Neural progenitor cell (in vitro differentiated cells): ENCODE data around the gene SPATA9. TPM values are rescaled to one million over a fixed set of nuclear protein-coding genes. Genes with fewer than 3 reads are reported as not detected.

Source experiments
- DNase-seq: peaks from one replicate; pipeline ENCODE4 v3.0.0-alpha.2; 2016; ENCODE audit warnings: low spot score
- H2AFZ ChIP-seq: fragments of 200-600 bp; sonication (generic); replicated peaks from 2 replicates; pipeline ENCODE4 v1.6.1; 2016; ENCODE audit warnings: antibody characterized with exemption
- H3F3A ChIP-seq: fragments of 200-600 bp; sonication (generic); 2 replicates; pipeline ENCODE4 v1.6.1; 2016; ENCODE audit warnings: antibody characterized with exemption, low read depth
- H3K27ac ChIP-seq: fragments of 200-600 bp; sonication (generic); 2 replicates; pipeline ENCODE4 v1.5.1; 2016; ENCODE audit warnings: mild to moderate bottlenecking
- H3K27me3 ChIP-seq: fragments of 200-600 bp; sonication (generic); 2 replicates; pipeline ENCODE4 v1.6.1; 2016; ENCODE audit warnings: mild to moderate bottlenecking, moderate library complexity
- H3K36me3 ChIP-seq: fragments of 200-600 bp; sonication (generic); 2 replicates; pipeline ENCODE4 v1.5.1; 2016
- H3K4me1 ChIP-seq: fragments of 200-600 bp; sonication (generic); 2 replicates; pipeline ENCODE4 v1.6.1; 2016; ENCODE audit warnings: mixed run types
- H3K4me2 ChIP-seq: fragments of 200-600 bp; sonication (generic); 2 replicates; pipeline ENCODE4 v1.6.1; 2016
- H3K4me3 ChIP-seq: fragments of 200-600 bp; sonication (generic); 2 replicates; pipeline ENCODE4 v1.5.1; 2016
- H3K79me2 ChIP-seq: fragments of 200-600 bp; sonication (generic); 2 replicates; pipeline ENCODE4 v1.6.1; 2016; ENCODE audit warnings: low read depth
- H3K9ac ChIP-seq: fragments of 200-600 bp; sonication (generic); 2 replicates; pipeline ENCODE4 v1.6.1; 2016
- H3K9me3 ChIP-seq: fragments of 200-600 bp; sonication (generic); 2 replicates; pipeline ENCODE4 v1.5.1; 2016; ENCODE audit warnings: low read depth
- H4K20me1 ChIP-seq: fragments of 200-600 bp; sonication (generic); 2 replicates; pipeline ENCODE4 v1.6.1; 2016; ENCODE audit warnings: low read depth
- H3K27ac Mint-ChIP-seq: 3 replicates; pipeline ENCODE4 v1.8.0; 2021; ENCODE audit warnings: mixed read lengths
- H3K27me3 Mint-ChIP-seq: 2 replicates; pipeline ENCODE4 v1.8.0; 2022; ENCODE audit warnings: low read depth, mild to moderate bottlenecking, inconsistent platforms, moderate library complexity, mixed read lengths; ENCODE audit not compliant: insufficient read depth
- H3K36me3 Mint-ChIP-seq: 3 replicates; pipeline ENCODE4 v1.8.0; 2021; ENCODE audit warnings: mixed read lengths
- H3K4me1 Mint-ChIP-seq: 3 replicates; pipeline ENCODE4 v1.8.0; 2021; ENCODE audit warnings: mixed read lengths
- H3K4me3 Mint-ChIP-seq: 3 replicates; pipeline ENCODE4 v1.8.0; 2021; ENCODE audit warnings: mild to moderate bottlenecking, moderate library complexity, mixed read lengths
- H3K9me3 Mint-ChIP-seq: 3 replicates; pipeline ENCODE4 v1.8.0; 2020; ENCODE audit warnings: mixed read lengths
- CTCF ChIP-seq: fragments of 200-600 bp; sonication (generic); IDR thresholded peaks from 2 replicates; pipeline ENCODE4 v1.5.1; 2017; ENCODE audit warnings: antibody characterized with exemption, mild to moderate bottlenecking
- EZH2 ChIP-seq: fragments of 200-600 bp; sonication (generic); IDR thresholded peaks from 2 replicates; pipeline ENCODE4 v1.6.1; 2017; ENCODE audit warnings: antibody characterized with exemption, mild to moderate bottlenecking, moderate library complexity
- EZH2phosphoT487 ChIP-seq: fragments of 200-600 bp; sonication (generic); IDR thresholded peaks from 2 replicates; pipeline ENCODE4 v1.6.1; 2017; ENCODE audit warnings: antibody characterized with exemption
- total RNA-seq: library from RNA; depleted of rRNA; stranded (reverse); fragments of >200 nt; gene quantifications from 2 replicates; pipeline ENCODE4 v1.2.3, GENCODE V29; 2015; ENCODE audit warnings: low replicate concordance

SPATA9 gene
- total RNA-seq, 1 donor from 2014 or later: not detected

DNA sequence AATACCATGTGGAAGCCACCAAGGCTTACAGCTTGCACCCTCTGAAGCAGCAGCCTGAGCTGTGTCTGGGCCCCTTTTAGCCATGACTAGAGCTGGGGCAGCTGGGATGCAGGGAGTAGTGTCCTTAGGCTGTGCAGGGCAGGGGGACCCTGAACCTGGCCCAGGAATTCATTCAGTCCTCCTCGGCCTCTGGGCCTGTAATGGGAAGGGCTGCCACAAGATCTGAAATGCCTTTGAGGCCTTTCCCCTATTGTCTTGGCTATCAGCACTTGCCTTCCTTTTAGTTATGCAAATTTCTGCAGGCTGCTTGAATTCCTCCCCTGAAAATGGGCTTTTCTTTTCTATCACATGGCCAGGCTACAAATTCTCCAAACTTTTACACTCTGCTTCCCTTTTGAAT, 53.9 kb downstream of the SPATA9 start:
- Histone ChIP-seq H3K4me3 (no peak overlapping the region), H3K27ac (no peak overlapping the region), H3K9me3 (no peaks in the 10 kb centered on the region), H3K36me3 (no peaks in the 10 kb centered on the region), H3K4me2 (no peak overlapping the region), H3F3A (no peaks in the 10 kb centered on the region), H3K9ac (no peak overlapping the region), H3K27me3 (peaks cover under 1% of the 10 kb centered on the region), H4K20me1 (no peaks in the 10 kb centered on the region), H2AFZ (no peak overlapping the region), H3K4me1 (no peaks in the 10 kb centered on the region), H3K79me2 (no peaks in the 10 kb centered on the region)
- Mint-ChIP-seq H3K4me3 (no peak overlapping the region), H3K27me3 (peaks cover 7% of the 10 kb centered on the region), H3K36me3 (no peaks in the 10 kb centered on the region), H3K9me3 (no peaks in the 10 kb centered on the region), H3K4me1 (no peaks in the 10 kb centered on the region), H3K27ac (no peak overlapping the region)
- no peak for TF ChIP-seq CTCF
- TF ChIP-seq EZH2phosphoT487: no peak
- TF ChIP-seq EZH2: no peak
- DNase-seq: no peak

DNA sequence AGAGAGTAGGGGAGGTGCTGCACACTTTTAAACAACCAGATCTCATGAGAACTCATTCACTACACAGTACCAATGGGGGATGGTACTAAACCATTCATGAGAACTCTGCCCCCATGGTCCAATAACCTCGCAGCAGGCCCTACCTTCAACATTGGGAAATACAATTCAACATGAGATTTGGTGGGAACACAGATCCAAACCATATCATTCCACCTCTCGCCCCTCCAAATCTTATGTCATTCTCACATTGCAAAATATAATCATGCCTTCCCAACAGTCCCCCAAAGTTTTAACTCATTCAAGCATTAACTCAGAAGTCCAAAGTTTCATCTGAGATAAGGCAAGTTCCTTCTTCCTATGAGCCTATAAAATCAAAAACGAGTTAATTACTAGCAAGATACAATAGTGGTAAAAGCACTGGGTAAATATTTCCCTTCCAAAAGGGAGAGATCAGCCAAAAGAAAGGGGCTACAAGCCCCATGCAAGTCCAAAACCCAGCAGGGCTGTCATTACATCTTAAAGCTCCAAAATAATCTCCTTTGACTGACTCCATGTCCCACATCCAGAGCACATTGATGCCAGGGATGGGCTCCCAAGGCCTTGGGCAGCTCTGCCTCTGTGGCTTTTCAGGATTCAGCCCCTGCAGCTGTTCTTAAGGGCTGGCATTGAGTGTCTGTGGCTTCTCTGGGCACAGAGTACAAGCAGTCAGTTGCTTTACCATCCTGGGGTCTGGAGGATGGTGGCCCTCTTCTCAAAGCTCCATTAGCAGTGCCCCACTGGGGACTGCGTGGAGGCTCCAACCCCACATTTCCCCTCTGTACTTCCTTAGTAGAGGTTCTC, 54.6 kb downstream of the SPATA9 start:
- Histone ChIP-seq H3K36me3 (no peaks in the 10 kb centered on the region), H3K4me1 (no peaks in the 10 kb centered on the region), H3K4me2 (no peak overlapping the region), H3K27me3 (peaks cover 8% of the 10 kb centered on the region), H3K9me3 (no peaks in the 10 kb centered on the region), H3K9ac (no peak overlapping the region), H3F3A (no peaks in the 10 kb centered on the region), H3K79me2 (no peaks in the 10 kb centered on the region), H4K20me1 (no peaks in the 10 kb centered on the region), H2AFZ (no peak overlapping the region), H3K4me3 (no peak overlapping the region), H3K27ac (no peak overlapping the region)
- Mint-ChIP-seq H3K4me1 (no peaks in the 10 kb centered on the region), H3K27ac (no peak overlapping the region), H3K27me3 (peaks cover 3% of the 10 kb centered on the region), H3K36me3 (no peaks in the 10 kb centered on the region), H3K9me3 (no peaks in the 10 kb centered on the region), H3K4me3 (no peak overlapping the region)
- no peak for DNase-seq
- no peak for TF ChIP-seq EZH2phosphoT487
- no peak for TF ChIP-seq EZH2
- TF ChIP-seq CTCF: no peak

GRCh38 chr5:95626701-95627100, 56.1 kb downstream of the SPATA9 start:
- H3K4me1 Mint-ChIP-seq: peaks cover 1% of the 10 kb centered on the region
- H3K4me3 Mint-ChIP-seq: no peak overlapping the region
- Histone ChIP-seq H3K27me3 (peaks cover 23% of the 10 kb centered on the region), H4K20me1 (no peaks in the 10 kb centered on the region), H3K4me1 (no peaks in the 10 kb centered on the region), H3K4me2 (no peak overlapping the region), H3K36me3 (no peaks in the 10 kb centered on the region), H3K9ac (no peak overlapping the region), H3K9me3 (no peaks in the 10 kb centered on the region), H3K27ac (no peak overlapping the region), H2AFZ (no peak overlapping the region), H3K4me3 (no peak overlapping the region), H3K79me2 (no peaks in the 10 kb centered on the region), H3F3A (peaks cover 3% of the 10 kb centered on the region)
- no peaks in the 10 kb centered on the region for H3K36me3 Mint-ChIP-seq
- no peak overlapping the region for H3K27ac Mint-ChIP-seq
- H3K9me3 Mint-ChIP-seq: no peaks in the 10 kb centered on the region
- DNase-seq: no peak
- peaks cover 6% of the 10 kb centered on the region for H3K27me3 Mint-ChIP-seq
- TF ChIP-seq EZH2phosphoT487 (no peak), EZH2 (no peak), CTCF (no peak)
